Mononuclear cell (primary cell): ENCODE data around the gene NACC2. TPM values are rescaled to one million over a fixed set of nuclear protein-coding genes. Genes with fewer than 3 reads are reported as not detected.
"Not testable (repeated sequence)": the region's sequence is repeated elsewhere in the genome, so short reads cannot be mapped to it uniquely, and the experiment has no call there.

Experiments
- H3K27me3 ChIP-seq: 2 replicates; pipeline ENCODE4 v1.6.0; 2011; ENCODE audit warnings: low read length, control low read depth; ENCODE audit not compliant: insufficient read depth
- H3K4me1 ChIP-seq: 2 replicates; pipeline ENCODE4 v1.5.1; 2011; ENCODE audit warnings: mild to moderate bottlenecking, low read length, control low read depth; ENCODE audit not compliant: insufficient read depth
- H3K4me3 ChIP-seq: 2 replicates; pipeline ENCODE4 v1.5.1; 2011; ENCODE audit warnings: mild to moderate bottlenecking, low read length, moderate library complexity
- H3K9me3 ChIP-seq: 2 replicates; pipeline ENCODE4 v1.5.1; 2011; ENCODE audit warnings: low read depth, mild to moderate bottlenecking, control low read depth, low read length
- total RNA-seq: library from RNA; depleted of rRNA; stranded (reverse); fragments of >200 nt; gene quantifications from one replicate; pipeline ENCODE4 v1.2.3, GENCODE V29; 2012

Gene NACC2
- total RNA-seq, 1 donor, result 9.2 TPM

- Histone ChIP-seq H3K9me3 (no peaks in the 10 kb centered on the region), H3K4me1 (peaks cover 70% of the 10 kb centered on the region), H3K27me3 (no peaks in the 10 kb centered on the region), H3K4me3 (no peak overlapping the region)
These were observed 13.0 kb upstream of the NACC2 start for GRCh38 chr9:136107953-136108647.

- no peak overlapping the region for H3K4me3 ChIP-seq
- no peaks in the 10 kb centered on the region for H3K9me3 ChIP-seq
- peaks cover 62% of the 10 kb centered on the region for H3K4me1 ChIP-seq
- no peaks in the 10 kb centered on the region for H3K27me3 ChIP-seq
These were observed 12.3 kb upstream of the NACC2 start for GRCh38 chr9:136107155-136107952.

- Histone ChIP-seq H3K9me3 (no peaks in the 10 kb centered on the region), H3K27me3 (no peaks in the 10 kb centered on the region), H3K4me1 (peaks cover 54% of the 10 kb centered on the region), H3K4me3 (no peak overlapping the region)
These were observed 10.5 kb upstream of the NACC2 start for GRCh38 chr9:136105398-136106135.

- Histone ChIP-seq H3K4me3 (no peak overlapping the region), H3K4me1 (peaks cover 48% of the 10 kb centered on the region), H3K27me3 (no peaks in the 10 kb centered on the region), H3K9me3 (no peaks in the 10 kb centered on the region)
These were observed 9.8 kb upstream of the NACC2 start for GRCh38 chr9:136104916-136105315.

GRCh38 chr9:136104488-136104800 is 9.4 kb upstream of the NACC2 start:
- peaks cover 43% of the 10 kb centered on the region for H3K4me1 ChIP-seq
- H3K9me3 ChIP-seq, result no peaks in the 10 kb centered on the region
- H3K4me3 ChIP-seq, result no peak overlapping the region
- H3K27me3 ChIP-seq, result no peaks in the 10 kb centered on the region

GRCh38 chr9:136103651-136104487 is 8.8 kb upstream of the NACC2 start:
- Histone ChIP-seq H3K4me3 (no peak overlapping the region), H3K27me3 (no peaks in the 10 kb centered on the region), H3K9me3 (no peaks in the 10 kb centered on the region), H3K4me1 (peaks cover 42% of the 10 kb centered on the region)

- H3K4me1 ChIP-seq, result peaks cover 25% of the 10 kb centered on the region
- H3K27me3 ChIP-seq, H3K9me3 ChIP-seq, H3K4me3 ChIP-seq: not testable (repeated sequence)
These were observed 6.6 kb upstream of the NACC2 start for GRCh38 chr9:136101615-136102074.

GRCh38 chr9:136100700-136101614 is 5.9 kb upstream of the NACC2 start:
- Histone ChIP-seq H3K27me3 (no peaks in the 10 kb centered on the region), H3K4me3 (no peak overlapping the region), H3K9me3 (no peaks in the 10 kb centered on the region), H3K4me1 (peaks cover 23% of the 10 kb centered on the region)

GRCh38 chr9:136099542-136099941 is 4.5 kb upstream of the NACC2 start:
- H3K4me3 ChIP-seq, result no peak overlapping the region
- H3K4me1 ChIP-seq, result peaks cover 16% of the 10 kb centered on the region
- no peaks in the 10 kb centered on the region for H3K27me3 ChIP-seq
- no peaks in the 10 kb centered on the region for H3K9me3 ChIP-seq

- H3K4me1 ChIP-seq, result peaks cover 23% of the 10 kb centered on the region
- no peaks in the 10 kb centered on the region for H3K9me3 ChIP-seq
- no peak overlapping the region for H3K4me3 ChIP-seq
- H3K27me3 ChIP-seq, result no peaks in the 10 kb centered on the region
These were observed 3.8 kb upstream of the NACC2 start for GRCh38 chr9:136098844-136099243.

- Histone ChIP-seq H3K4me3 (no peak overlapping the region), H3K4me1 (peaks cover 28% of the 10 kb centered on the region), H3K27me3 (no peaks in the 10 kb centered on the region), H3K9me3 (no peaks in the 10 kb centered on the region)
These were observed 3.1 kb upstream of the NACC2 start for GRCh38 chr9:136098210-136098609.

GRCh38 chr9:136096505-136097001 is 1.5 kb upstream of the NACC2 start:
- H3K9me3 ChIP-seq, result no peaks in the 10 kb centered on the region
- no peak overlapping the region for H3K4me3 ChIP-seq
- no peaks in the 10 kb centered on the region for H3K27me3 ChIP-seq
- H3K4me1 ChIP-seq, result peaks cover 34% of the 10 kb centered on the region

- Histone ChIP-seq H3K9me3 (no peaks in the 10 kb centered on the region), H3K4me3 (peak overlapping the region; percentile 49), H3K27me3 (no peaks in the 10 kb centered on the region), H3K4me1 (peaks cover 52% of the 10 kb centered on the region)
These were observed 851 bp downstream of the NACC2 start for GRCh38 chr9:136093995-136094881.
